Fibroblast of peridontal ligament (primary cell): ENCODE data around the gene ZMYND12.
A peak's percentile ranks its signal among the peaks of the same experiment; 100 is the strongest.
"Not testable (repeated sequence)": the region's sequence is repeated elsewhere in the genome, so short reads cannot be mapped to it uniquely, and the experiment has no call there.

Experiments used
- DNase-seq: peaks from one replicate; pipeline ENCODE4 v3.0.0-alpha.2; 2010; ENCODE audit errors: extremely low read depth

The ZMYND12 gene

GRCh38 chr1:42456010-42456753 lies at the start of gene ZMYND12, which contains the start of gene PPCS:
TSS of gene ZMYND12 (minus strand) at chr1:42456022. CDS start at chr1:42455997, 25 bp downstream.
TSS of gene PPCS (plus strand) at chr1:42456543. CDS start at chr1:42456566, 23 bp downstream.
- peak; percentile 90 for DNase-seq

GRCh38 chr1:42504535-42505128 lies 48.8 kb upstream of the ZMYND12 start:
- DNase-seq, result no peak

GRCh38 chr1:42502031-42502430 lies 46.2 kb upstream of the ZMYND12 start:
- DNase-seq, result not testable (repeated sequence)

- no peak for DNase-seq
Measured at GRCh38 chr1:42490237-42490636, 34.4 kb upstream of the ZMYND12 start.

- peak; percentile 93 for DNase-seq
Measured at GRCh38 chr1:42484382-42484781, 28.6 kb upstream of the ZMYND12 start.

GRCh38 chr1:42482635-42483153 lies 26.9 kb upstream of the ZMYND12 start:
- no peak for DNase-seq

GRCh38 chr1:42480921-42481320 lies 25.1 kb upstream of the ZMYND12 start:
- no peak for DNase-seq

DNA sequence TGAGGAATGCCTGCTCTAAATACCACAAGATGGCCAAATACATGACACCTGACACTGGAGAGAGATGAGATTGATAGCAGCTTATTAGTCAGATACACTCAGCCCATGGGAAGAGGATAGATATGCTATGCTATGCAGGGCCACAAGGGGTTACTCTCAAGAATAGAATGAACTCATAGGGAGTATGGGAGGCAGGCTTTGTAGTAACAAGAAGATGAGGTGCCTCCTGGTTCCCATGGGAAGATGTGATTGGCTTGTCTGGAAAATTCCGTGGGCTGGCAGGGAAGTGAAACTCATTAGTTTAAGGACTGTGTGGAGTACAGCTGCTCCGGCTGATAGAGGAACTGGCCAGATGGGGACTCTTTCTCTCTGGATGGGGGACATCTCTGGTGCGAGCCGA lies 23.8 kb upstream of the ZMYND12 start:
- no peak for DNase-seq

DNA sequence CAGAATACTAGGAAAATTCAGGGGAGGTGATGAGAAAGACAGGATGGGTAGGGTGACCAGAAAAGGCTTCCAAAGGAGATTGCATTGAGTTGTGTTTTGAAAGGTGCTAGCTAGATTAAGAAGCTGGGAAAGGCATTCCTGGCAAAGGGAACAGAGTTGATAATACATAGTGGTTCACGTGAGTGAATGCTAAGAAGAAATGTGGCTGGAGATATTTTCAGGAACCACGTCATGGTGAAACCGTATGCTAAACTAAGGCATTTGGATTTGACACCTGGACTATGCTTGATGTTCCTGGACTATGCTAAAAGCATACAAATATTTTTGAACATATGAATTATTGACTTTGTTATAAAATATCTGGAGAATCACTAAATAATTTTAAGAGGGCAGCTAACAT lies 22.0 kb upstream of the ZMYND12 start:
- DNase-seq, result no peak

- not testable (repeated sequence) for DNase-seq
Measured at GRCh38 chr1:42477354-42477753, 21.5 kb upstream of the ZMYND12 start.

GRCh38 chr1:42476605-42477004 lies 20.8 kb upstream of the ZMYND12 start:
- DNase-seq, result no peak

GRCh38 chr1:42469727-42470126 lies 13.9 kb upstream of the ZMYND12 start:
- no peak for DNase-seq

- DNase-seq, result no peak
Measured at GRCh38 chr1:42466030-42466429, 10.2 kb upstream of the ZMYND12 start.

DNA sequence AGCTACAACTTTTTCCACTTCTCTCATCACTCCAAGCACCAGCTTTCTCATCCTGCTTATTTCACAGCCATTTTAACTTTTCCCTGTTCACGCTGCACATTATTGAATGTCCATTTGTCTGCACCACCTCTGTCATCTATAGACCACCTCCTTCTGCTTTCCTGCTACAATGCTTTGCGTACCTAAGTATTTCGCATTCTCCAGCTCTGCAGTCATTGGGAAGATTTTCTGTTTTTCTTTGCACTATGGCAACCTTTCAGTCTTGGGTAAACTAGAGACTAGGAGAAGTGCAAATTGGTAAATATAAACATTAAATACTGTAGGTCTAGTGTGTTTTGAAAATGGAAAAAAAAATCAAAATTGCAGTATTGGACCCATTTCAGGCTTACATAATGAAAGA lies 8.1 kb upstream of the ZMYND12 start:
- DNase-seq, result no peak

GRCh38 chr1:42462828-42463763 lies 7.3 kb upstream of the ZMYND12 start, which contains the start of gene CCDC30:
TSS of gene CCDC30 (plus strand) at chr1:42463286. CDS start at chr1:42480552, 17,266 bp downstream.
- DNase-seq, result peak; percentile 99

- DNase-seq, result no peak
Measured at GRCh38 chr1:42461196-42461595, 5.4 kb upstream of the ZMYND12 start.

- DNase-seq, result peak; percentile 55
Measured at GRCh38 chr1:42456754-42457089, 900 bp upstream of the ZMYND12 start.

DNA sequence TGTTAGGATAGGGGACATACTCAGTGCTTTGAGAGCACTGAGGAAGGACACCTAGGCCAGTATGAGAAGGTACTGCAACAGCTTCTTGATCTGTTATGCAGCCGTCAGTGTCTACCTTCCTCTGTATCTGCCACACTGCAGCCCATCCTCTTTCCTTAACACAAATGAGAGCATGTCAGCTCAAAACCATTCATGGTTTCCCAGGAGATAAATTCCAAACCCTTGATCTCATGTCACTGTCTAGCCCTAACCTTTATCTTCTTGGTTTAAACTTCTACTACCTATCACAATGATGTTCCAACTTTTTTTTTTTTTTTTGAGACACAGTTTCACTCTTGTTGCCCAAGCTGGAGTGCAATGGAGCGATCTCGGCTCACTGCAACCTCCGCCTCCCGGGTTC lies 1.4 kb downstream of the ZMYND12 start:
- DNase-seq, result no peak

- no peak for DNase-seq
Measured at GRCh38 chr1:42453386-42453785, 2.4 kb downstream of the ZMYND12 start.

- DNase-seq, result no peak
Measured at GRCh38 chr1:42450061-42450460, 5.8 kb downstream of the ZMYND12 start.

GRCh38 chr1:42449256-42449655 lies 6.6 kb downstream of the ZMYND12 start:
- no peak for DNase-seq

- DNase-seq, result no peak
Measured at GRCh38 chr1:42442662-42443061, 13.2 kb downstream of the ZMYND12 start.
